Stimulated activated CD8-positive, alpha-beta memory T cell treated with anti-CD3 and anti-CD28 coated beads, Interleukin-4, amount 100 ng/mL, for 24 hours (primary cell): ENCODE data around the gene GFM1.

Experiments used
- DNase-seq: peaks from one replicate; pipeline ENCODE4 v3.0.0-alpha.2; 2020; ENCODE audit warnings: low read depth

Gene GFM1

DNA sequence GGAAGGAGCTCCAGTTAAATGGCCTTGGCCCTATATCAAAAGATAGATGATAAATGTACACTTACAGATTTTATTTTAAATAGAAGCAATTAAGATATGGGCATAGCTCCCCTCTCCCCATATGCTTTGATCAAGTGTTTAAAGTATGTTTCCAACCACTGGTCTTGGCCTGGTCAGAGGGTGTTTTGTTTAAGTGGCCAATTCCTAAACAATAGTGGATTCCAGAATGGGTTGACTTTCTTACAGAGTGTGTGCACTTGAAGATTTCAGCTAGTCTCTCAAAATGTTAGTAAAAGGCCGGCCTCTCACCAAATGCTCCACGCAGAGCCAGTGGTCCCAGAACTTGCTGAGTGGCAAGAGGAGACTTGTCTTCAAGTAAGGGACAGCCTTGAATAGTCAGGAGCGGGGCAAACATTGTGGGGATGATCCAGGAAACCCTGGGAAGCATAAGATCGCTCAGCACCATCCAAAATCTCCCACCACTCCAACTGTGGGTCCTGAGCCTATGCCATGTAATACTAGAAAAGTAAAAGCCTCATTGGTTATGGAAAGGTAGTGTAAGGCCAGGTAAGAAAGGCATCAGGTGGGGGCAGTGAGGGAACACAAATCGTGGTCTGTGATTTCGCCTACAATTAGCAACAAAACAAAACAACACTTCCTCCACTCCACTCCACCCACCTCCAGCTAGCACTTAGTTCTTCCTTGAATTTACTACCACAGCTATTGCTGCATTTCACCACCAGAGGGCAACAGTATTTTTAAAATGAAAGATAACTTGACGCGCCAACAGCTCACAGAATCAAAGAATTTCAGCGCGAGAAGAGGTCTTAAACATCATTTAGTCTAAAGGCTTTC, 83.1 kb downstream of the GFM1 start:
- no peak for DNase-seq

DNA sequence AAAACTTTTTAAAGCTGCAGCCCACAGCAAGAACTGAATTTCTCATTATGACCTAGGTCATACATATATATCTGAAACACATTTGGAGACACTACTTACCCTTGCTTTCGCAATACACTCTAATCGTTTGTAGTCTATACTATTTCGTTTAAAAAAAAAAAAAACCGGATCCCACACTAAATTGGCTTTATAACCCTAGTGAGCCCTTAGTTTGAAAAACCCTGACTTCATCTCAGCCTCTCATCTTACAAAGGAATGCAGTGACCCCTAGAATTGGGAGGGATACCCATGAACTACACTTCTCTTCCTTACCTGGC, 83.7 kb downstream of the GFM1 start:
- DNase-seq, result no peak

DNA sequence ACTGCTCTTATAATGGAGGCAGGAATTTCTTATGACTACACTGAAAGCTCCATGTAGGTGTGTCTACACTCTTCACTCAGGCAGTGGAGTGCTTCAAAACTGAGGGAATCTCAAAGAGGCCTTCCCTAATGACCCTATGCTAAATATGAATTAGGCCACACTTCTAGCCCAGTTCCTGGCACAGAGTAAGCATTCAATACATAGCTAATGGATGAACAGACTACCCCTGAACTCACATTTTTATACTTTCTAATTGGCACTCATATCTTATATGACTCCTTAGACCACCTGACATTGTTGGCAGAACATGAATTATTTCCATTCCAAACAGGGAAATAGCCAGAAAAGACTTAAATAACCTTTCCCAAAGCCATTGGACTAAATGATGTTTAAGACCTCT, 84.5 kb downstream of the GFM1 start:
- DNase-seq, result no peak

DNA sequence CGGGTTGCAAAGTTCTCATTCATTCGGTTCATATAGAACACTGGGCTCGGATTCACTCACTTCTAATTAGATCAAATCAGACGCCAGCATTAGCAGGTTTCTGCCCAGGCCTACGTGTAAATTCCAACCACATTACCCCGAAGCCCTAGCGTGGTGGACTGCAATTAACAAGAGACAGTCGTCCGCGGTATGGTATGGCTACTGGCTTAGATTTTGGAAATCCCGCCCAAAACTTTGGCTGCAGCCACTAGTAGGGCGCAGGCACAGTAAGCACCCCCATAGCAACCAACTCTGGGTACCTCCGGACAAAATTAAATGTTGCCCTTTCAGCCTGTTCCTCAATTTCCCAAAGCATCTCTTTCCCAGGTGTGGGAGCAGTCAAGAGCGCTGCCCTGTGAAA, 87.2 kb downstream of the GFM1 start:
- DNase-seq, result no peak

DNA sequence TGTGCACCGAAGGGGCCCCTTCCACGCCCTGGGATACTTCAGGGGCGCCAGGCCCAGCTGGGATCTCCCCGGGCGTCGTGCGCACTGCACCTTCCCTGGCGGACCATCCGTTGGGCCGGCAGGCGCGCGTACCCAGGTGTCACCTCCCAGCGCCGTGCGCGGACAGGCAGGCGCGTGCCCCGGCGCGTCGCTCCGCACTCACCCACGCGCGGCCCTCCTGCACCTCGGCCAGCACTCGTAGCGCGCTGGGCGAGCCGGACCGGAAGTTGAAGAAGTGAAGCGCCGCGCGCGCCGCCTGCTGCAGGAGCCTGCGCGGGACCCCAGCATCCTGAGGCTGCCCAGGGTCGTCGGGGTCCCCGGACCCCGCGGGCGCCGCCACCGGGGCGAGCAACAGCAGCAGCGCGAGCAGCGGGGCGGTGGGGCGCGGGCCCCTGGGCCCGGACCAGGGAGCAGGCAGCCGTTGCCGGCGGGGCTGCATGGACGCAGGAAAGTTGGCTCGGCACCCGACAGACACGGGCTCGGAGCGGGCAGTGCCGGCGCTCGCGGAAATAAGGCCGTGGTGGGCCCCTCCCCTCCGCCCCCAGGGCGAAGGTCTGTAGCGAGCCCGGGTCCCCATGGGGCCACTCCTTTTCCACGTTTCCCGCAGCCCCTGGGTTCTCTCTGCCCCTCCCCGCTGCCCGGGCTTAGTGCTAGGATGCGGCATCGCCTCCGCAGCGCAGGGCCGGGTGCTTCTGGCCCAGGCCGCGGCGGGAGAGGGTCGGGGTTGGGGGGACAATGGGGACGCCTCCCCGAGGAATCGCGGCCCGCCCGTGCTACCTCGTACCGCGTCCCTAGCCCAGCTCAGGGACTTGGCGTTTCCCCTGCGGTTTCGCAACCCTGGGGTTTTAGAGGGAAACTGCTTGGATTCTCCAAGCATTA, 87.9 kb downstream of the GFM1 start, which contains the start of gene RARRES1:
Gene RARRES1 (minus strand): TSS at position 520 of the 918 bp plus-strand sequence. CDS start 42 bp downstream, at position 478.
- DNase-seq, result peak; percentile 10

DNA sequence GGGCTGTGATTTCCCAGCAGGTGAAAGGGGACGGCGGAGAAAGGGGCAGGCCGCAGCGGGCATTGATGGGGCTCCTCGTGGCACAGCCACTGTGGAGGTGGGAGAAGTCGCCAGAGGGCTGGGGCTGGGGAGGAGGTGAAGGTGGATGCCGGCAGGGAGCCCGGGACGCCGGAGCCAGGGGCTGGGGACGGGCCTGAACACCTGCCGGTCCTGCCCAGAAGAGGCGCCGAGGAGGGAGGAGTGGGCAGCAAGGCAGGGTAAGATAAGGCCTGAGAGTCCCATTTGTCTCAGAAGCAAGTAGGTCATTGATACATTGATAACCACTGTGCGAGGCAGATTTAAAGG, 88.5 kb downstream of the GFM1 start:
- no peak for DNase-seq

DNA sequence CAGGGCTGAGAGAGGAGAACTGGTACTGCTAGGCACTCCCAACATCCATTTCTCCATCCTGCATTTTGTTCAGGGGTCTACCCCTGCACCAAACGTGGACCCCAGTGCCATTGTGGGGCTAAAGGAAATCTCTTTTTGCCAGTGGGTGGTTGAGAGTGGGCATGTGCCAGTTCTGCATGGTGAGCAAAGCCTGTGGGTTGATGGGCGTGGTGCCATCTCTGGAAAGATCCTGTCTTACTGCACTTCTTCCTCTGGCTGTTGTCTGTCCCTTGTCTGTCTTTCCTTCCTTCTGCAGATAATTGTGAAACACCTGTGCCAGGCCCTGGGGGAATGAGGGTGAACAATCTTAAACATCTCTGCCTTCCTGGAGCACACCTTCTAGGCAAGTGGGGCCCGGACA, 89.3 kb downstream of the GFM1 start:
- DNase-seq, result no peak

DNA sequence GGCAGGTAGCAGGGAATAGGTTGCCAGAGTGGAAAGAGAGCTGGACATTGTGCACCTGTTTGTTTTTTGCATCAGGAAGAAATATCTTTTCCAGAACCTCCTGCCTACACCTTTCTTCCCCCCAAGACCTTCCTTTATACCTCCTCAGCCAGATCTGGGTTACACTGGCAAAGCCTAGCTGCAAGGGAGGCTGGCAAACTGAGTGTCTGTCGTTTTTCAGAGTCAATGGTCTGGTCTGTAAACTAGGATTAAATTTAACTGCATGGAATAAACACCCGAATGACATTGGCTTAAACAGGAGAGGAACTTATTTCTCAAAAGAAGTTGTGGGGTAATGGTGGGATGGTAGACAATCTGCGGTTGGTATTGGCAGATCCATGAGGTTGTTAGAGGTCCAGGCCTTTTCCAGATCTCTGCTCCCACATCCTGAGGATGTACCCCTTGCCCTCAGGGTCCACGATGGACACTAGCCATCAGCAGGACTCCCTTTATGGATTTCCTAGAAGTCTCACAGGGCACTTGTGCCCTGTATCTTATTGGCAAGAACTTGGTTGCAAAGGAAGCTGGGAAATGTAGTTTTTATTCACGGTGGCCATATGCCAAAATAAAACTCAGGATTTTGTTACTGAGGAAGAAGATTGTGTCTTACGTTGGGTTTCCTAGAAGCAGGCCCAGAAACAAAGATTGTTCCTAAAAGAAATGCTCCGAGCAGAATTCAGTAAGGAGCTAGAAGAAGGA, 91.1 kb downstream of the GFM1 start:
- no peak for DNase-seq

DNA sequence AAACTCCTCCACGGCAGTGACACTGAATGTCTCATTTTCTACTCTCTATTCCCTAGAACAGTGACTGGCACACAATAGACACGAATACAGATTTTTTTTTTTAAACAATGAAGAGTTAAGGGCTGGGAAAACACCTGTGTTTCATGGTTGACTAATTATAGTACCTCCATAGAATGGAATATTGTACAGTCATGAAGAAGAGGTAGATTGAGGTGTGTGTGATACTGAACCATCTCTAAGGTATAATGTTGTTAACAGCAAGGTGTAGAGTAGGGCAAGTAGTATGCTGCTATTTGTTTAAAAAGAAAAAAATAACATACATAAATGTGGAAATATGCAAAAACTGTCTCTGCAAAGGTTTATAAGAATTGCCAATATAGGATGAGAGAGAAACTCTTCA, 93.1 kb downstream of the GFM1 start:
- DNase-seq, result no peak

DNA sequence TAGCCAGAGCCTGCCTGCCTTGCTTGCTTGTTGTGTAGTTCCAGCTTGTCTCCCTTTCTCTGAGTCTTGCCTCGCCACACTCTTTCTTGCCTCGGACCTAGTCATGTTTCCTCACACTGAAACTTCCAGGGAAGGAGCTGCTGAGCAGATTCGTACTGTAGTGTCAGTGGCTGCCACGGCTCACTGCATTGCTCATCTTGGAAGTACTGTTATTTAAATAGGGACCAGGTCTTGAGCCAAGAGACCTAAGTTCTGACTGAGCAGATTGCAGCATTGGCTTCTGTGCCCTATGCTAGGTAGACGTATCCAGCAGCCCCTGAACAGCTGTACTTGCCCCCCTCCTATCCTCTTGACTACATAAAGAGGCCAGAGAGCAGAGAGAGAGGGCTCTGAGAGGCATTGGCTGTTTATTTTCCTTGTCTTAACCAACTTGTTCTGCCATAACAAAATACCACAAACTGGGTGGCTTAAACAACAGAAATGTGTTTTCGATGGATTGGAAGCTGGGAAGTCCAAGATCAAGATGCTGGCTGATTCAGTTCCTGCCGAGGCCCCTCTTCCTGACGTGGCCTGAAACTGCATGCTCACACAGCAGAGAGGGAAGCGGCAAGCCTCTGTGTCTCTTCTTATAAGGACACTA, 93.8 kb downstream of the GFM1 start:
- DNase-seq, result no peak

DNA sequence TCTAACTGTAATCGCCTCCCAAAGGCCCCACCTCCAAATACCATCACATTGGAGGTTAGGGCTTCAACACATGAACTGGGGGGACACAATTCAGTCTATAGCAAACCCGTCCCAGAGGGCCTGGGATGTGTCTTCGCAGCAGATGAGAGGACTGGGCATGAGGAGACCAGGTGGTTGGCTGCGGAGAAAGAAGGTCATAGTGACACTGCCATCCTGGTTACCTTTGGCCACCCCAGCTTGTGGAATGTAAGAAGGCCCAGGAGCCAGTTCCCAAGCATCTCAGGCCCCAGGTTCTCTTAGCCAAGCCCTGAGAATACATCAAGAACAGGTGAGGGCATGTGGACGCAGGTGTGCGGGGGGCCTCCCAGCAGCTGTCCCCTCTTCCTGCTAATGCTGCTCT, 94.3 kb downstream of the GFM1 start:
- no peak for DNase-seq

DNA sequence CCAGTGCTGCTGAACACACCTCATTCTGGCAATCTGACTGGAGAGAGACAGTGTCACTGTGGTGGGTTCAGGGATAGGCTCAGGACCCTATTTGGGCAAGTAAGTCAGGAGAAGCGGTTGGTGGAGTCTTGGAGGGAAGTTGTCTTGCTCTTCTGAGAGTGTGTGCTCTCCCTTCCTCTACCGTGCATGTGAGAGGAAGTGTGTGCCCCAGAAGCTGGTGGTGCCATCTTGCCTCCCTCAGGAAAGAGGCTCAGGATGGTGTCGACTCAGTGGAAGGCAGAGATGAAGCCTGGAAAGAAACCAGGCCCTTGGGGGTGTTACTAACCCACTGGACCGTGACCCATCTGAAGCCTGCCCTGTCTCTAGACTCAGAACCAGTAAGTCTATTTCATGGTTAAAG, 94.8 kb downstream of the GFM1 start:
- DNase-seq, result no peak

DNA sequence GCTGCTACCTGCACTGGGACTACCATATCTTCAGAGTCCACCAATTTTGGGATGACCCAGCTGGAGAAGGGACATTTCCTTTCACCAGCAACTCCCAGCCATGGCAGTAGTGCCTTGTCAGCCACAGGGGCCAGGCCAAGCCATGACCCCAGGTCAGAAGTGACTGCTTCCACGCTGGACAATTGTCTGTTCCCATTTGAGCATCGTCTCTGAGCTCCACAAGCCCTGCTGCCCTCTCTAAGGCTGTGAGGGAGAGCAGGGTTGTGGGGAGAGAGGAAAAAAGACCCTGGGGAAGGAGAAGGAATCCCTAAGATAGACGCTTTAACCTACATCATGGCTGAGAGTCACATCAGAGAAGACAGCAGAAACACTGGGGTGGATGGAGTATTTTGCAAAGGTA, 95.3 kb downstream of the GFM1 start:
- DNase-seq, result no peak
